ENCODE results near the gene BPI.

DNA sequence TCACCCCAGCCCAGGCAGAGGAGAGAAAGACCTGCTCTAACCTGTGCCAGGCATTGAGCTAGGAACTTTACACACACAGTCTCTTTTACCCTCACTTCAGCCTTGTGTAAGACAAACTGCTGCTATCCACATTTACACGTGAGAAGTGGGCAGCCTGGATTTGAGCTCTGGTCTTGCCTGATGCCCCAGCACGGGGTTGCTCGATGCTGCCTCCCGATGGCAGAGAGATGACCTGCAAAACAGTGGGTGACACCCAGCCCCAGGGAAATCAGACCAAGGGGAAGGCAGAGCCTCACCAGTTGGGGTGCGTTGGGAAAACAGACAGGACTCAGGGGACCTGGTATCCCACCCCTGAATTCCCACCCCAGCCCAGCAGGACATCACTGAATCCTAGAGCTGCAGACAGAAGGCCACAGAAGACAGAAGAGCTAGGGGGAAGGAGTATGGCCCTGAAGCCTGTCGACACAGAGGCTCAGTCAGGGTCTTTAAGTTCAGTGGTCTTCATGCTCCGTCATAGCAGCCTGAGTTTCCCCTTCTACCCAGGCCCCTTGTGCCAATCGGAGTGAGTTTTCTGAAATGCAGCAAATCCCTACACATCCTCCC lies 990 bp downstream of the BPI start:
- TF ChIP-seq, protein P1, sequence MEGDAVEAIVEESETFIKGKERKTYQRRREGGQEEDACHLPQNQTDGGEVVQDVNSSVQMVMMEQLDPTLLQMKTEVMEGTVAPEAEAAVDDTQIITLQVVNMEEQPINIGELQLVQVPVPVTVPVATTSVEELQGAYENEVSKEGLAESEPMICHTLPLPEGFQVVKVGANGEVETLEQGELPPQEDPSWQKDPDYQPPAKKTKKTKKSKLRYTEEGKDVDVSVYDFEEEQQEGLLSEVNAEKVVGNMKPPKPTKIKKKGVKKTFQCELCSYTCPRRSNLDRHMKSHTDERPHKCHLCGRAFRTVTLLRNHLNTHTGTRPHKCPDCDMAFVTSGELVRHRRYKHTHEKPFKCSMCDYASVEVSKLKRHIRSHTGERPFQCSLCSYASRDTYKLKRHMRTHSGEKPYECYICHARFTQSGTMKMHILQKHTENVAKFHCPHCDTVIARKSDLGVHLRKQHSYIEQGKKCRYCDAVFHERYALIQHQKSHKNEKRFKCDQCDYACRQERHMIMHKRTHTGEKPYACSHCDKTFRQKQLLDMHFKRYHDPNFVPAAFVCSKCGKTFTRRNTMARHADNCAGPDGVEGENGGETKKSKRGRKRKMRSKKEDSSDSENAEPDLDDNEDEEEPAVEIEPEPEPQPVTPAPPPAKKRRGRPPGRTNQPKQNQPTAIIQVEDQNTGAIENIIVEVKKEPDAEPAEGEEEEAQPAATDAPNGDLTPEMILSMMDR (IDR thresholded peaks at IDR 0.05; ENCODE audit: low read length), result peak; percentile 59
- no peak for TF ChIP-seq EZH2 (IDR thresholded peaks at IDR 0.05; ENCODE audit: borderline replicate concordance, low read length)
